HG02981 (cell line): ENCODE results near the gene CAMK2G.
"Not testable (repeated sequence)": the region's sequence is repeated elsewhere in the genome, so short reads cannot be mapped to it uniquely, and the experiment has no call there.

Experiments
- ATAC-seq: cut with Tn5 transposase; IDR thresholded peaks from one replicate; pipeline ENCODE4 v1.9.1; 2021; ENCODE audit warnings: mild to moderate bottlenecking, moderate library complexity; ENCODE audit not compliant: unreplicated experiment

Gene CAMK2G

GRCh38 chr10:73842349-73842748 lies 32.0 kb downstream of the CAMK2G start:
- no peak for ATAC-seq

GRCh38 chr10:73841526-73842285 lies 32.6 kb downstream of the CAMK2G start:
- ATAC-seq: no peak

GRCh38 chr10:73841061-73841421 lies 33.3 kb downstream of the CAMK2G start:
- no peak for ATAC-seq

GRCh38 chr10:73840403-73841060 lies 33.8 kb downstream of the CAMK2G start:
- no peak for ATAC-seq

- no peak for ATAC-seq
Measured at GRCh38 chr10:73840056-73840402, 34.3 kb downstream of the CAMK2G start.

- ATAC-seq: no peak
Measured at GRCh38 chr10:73839276-73839966, 34.9 kb downstream of the CAMK2G start.

- ATAC-seq: no peak
Measured at GRCh38 chr10:73838827-73839226, 35.5 kb downstream of the CAMK2G start.

- ATAC-seq: no peak
Measured at GRCh38 chr10:73838008-73838567, 36.3 kb downstream of the CAMK2G start.

- ATAC-seq: no peak
Measured at GRCh38 chr10:73837072-73837471, 37.3 kb downstream of the CAMK2G start.

GRCh38 chr10:73836427-73836980 lies 37.9 kb downstream of the CAMK2G start:
- no peak for ATAC-seq

GRCh38 chr10:73829090-73829489 lies 45.3 kb downstream of the CAMK2G start:
- ATAC-seq: not testable (repeated sequence)

- ATAC-seq: no peak
Measured at GRCh38 chr10:73828161-73828560, 46.2 kb downstream of the CAMK2G start.

GRCh38 chr10:73827346-73828089 lies 46.8 kb downstream of the CAMK2G start:
- no peak for ATAC-seq

- no peak for ATAC-seq
Measured at GRCh38 chr10:73824146-73824725, 50.1 kb downstream of the CAMK2G start.

- no peak for ATAC-seq
Measured at GRCh38 chr10:73823391-73823790, 51.0 kb downstream of the CAMK2G start.

- no peak for ATAC-seq
Measured at GRCh38 chr10:73819513-73820093, 54.8 kb downstream of the CAMK2G start.

GRCh38 chr10:73819081-73819480 lies 55.3 kb downstream of the CAMK2G start:
- no peak for ATAC-seq

GRCh38 chr10:73818402-73818801 lies 56.0 kb downstream of the CAMK2G start:
- ATAC-seq: no peak

- no peak for ATAC-seq
Measured at GRCh38 chr10:73817826-73818225, 56.5 kb downstream of the CAMK2G start.
